Endothelial cell of umbilical vein (primary cell): ENCODE results near the gene SFMBT1. TPM values are rescaled to one million over a fixed set of nuclear protein-coding genes. Genes with fewer than 3 reads are reported as not detected.

Source experiments
- BruUV-seq: library from RNA; stranded (reverse); fragments of 400-500 nt; replicated peaks from 2 replicates; lab custom pipeline; 2021; lab: Mats Ljungman, UMichigan
- CTCF ChIA-PET: fragments of 300-600, 350-600 bp; sonication (Branson Sonifier 250); formaldehyde crosslinking; loops from one replicate; lab custom pipeline; 2021; ENCODE audit warnings: antibody characterized with exemption, inconsistent platforms; lab: Charles Lee
- POLR2A ChIA-PET: fragments of 300-600, 350-600 bp; sonication (Branson Sonifier 250); formaldehyde crosslinking; loops from one replicate; lab custom pipeline; 2021; ENCODE audit warnings: antibody characterized with exemption, inconsistent platforms; lab: Charles Lee
- DNase-seq: peaks from one replicate; pipeline ENCODE4 v3.0.0-alpha.2; 2011; ENCODE audit warnings: low read depth, low spot score
- FAIRE-seq: peaks from 2 replicates; lab custom pipeline; 2011; peaks lifted over from hg19 to GRCh38; lab: Jason Lieb, UNC
- H2AFZ ChIP-seq: 2 replicates; pipeline ENCODE4 v1.6.0; 2012; ENCODE audit warnings: low read depth, low read length, control low read depth, inconsistent platforms
- H3K27ac ChIP-seq: 2 replicates; pipeline ENCODE4 v1.5.1; 2011; ENCODE audit warnings: low read depth, mild to moderate bottlenecking, control low read depth, low read length, moderate library complexity; ENCODE audit not compliant: insufficient read depth
- H3K27me3 ChIP-seq, 2 experiments: 2 replicates each; pipeline versions ENCODE4 v1.6.0 to v1.6.1; 2011; ENCODE audit warnings: low read length in 2 of 2, mixed read lengths in 1 of 2; ENCODE audit not compliant: control insufficient read depth in 2 of 2, insufficient read depth in 2 of 2
- H3K36me3 ChIP-seq, 2 experiments: 2 replicates in 1 of 2; 3 replicates in 1 of 2; pipeline ENCODE4 v1.5.1; 2011; ENCODE audit warnings: low read length in 2 of 2, mild to moderate bottlenecking in 1 of 2, moderate library complexity in 1 of 2; ENCODE audit not compliant: control insufficient read depth in 2 of 2, insufficient read depth in 2 of 2; ENCODE audit errors: extremely low read depth in 1 of 2
- H3K4me1 ChIP-seq: 3 replicates; pipeline ENCODE4 v1.5.1; 2011; ENCODE audit warnings: mild to moderate bottlenecking, low read length; ENCODE audit not compliant: control insufficient read depth, insufficient read depth; ENCODE audit errors: extremely low read depth
- H3K4me2 ChIP-seq: 2 replicates; pipeline ENCODE4 v1.6.1; 2011; ENCODE audit warnings: low read length, control low read depth, mixed read lengths; ENCODE audit not compliant: insufficient read depth
- H3K4me3 ChIP-seq, 3 experiments: fragments of 200-600 bp in 1 of 3; sonication (generic), shearing (Covaris generic) in 1 of 3; replicated peaks in 1 of 3; 2 replicates each; pipeline ENCODE4 v1.5.1; 2011 to 2016; ENCODE audit warnings: control low read depth in 3 of 3, low read length in 3 of 3, mild to moderate bottlenecking in 2 of 3, inconsistent platforms in 1 of 3, low read depth in 1 of 3, moderate library complexity in 1 of 3; ENCODE audit not compliant: insufficient read depth in 1 of 3
- H3K79me2 ChIP-seq: 2 replicates; pipeline ENCODE4 v1.6.0; 2012; ENCODE audit warnings: low read length, inconsistent platforms; ENCODE audit not compliant: control insufficient read depth, insufficient read depth
- H3K9ac ChIP-seq: replicated peaks from 2 replicates; pipeline ENCODE3; 2011; ENCODE audit warnings: low read length, control low read depth; ENCODE audit not compliant: insufficient read depth; ENCODE audit errors: extremely low read depth
- H3K9me1 ChIP-seq: replicated peaks from 3 replicates; pipeline ENCODE4 v1.6.0; 2011; ENCODE audit warnings: mild to moderate bottlenecking, low read length; ENCODE audit not compliant: control insufficient read depth, insufficient read depth; ENCODE audit errors: extremely low read depth
- H3K9me3 ChIP-seq: replicated peaks from 2 replicates; pipeline ENCODE4 v1.5.1; 2012; ENCODE audit warnings: low read length, inconsistent platforms; ENCODE audit not compliant: control insufficient read depth, insufficient read depth
- H4K20me1 ChIP-seq: replicated peaks from 2 replicates; pipeline ENCODE3; 2011; ENCODE audit warnings: mild to moderate bottlenecking, low read length; ENCODE audit not compliant: control insufficient read depth, insufficient read depth; ENCODE audit errors: extremely low read depth
- EZH2 ChIP-seq: IDR thresholded peaks from 2 replicates; pipeline ENCODE4 v1.6.1; 2012; ENCODE audit warnings: borderline replicate concordance, low read depth, mild to moderate bottlenecking, moderate library complexity, low read length, inconsistent platforms; ENCODE audit not compliant: severe bottlenecking
- FOS ChIP-seq: IDR thresholded peaks from 2 replicates; pipeline ENCODE4 v1.6.1; 2011; ENCODE audit warnings: mild to moderate bottlenecking, low read length, moderate library complexity, borderline replicate concordance; ENCODE audit not compliant: insufficient read depth
- GATA2 ChIP-seq: IDR thresholded peaks from 2 replicates; pipeline ENCODE4 v1.7.0; 2011; ENCODE audit warnings: low read depth, mild to moderate bottlenecking, moderate library complexity, mixed read lengths, low read length; ENCODE audit not compliant: insufficient read length, insufficient read depth
- JUN ChIP-seq: IDR thresholded peaks from 2 replicates; pipeline ENCODE4 v1.6.1; 2011; ENCODE audit warnings: borderline replicate concordance, low read depth; ENCODE audit not compliant: insufficient read length, insufficient read depth
- MYC ChIP-seq: IDR thresholded peaks from one replicate; pipeline ENCODE4 v1.6.1; 2011; ENCODE audit warnings: mild to moderate bottlenecking, low read depth, low read length
- POLR2A ChIP-seq: IDR thresholded peaks from 2 replicates; pipeline ENCODE4 v1.6.1; 2012; ENCODE audit warnings: low read depth, mild to moderate bottlenecking, control low read depth, low read length
- POLR2AphosphoS5 ChIP-seq: IDR thresholded peaks from 2 replicates; pipeline ENCODE4 v1.6.1; 2012; ENCODE audit warnings: low read depth, mild to moderate bottlenecking, control low read depth, low read length, moderate library complexity; ENCODE audit not compliant: insufficient read depth
- dilution Hi-C: fragments of 300-500 bp; cut with MboI; formaldehyde crosslinking; loops from one replicate; pipeline ENCODE4 v1.15.0; 2019; ENCODE audit warnings: low sequenced_read_pairs; ENCODE audit not compliant: extremely low pct_ligation_motif_present
- intact Hi-C: fragments of 100-400 bp; cut with micrococcal nuclease; formaldehyde crosslinking; loops from one replicate; pipeline ENCODE4 v1.10.0; 2022
- polyA plus RNA-seq, 4 experiments: library from polyadenylated mRNA; depleted of rRNA in 3 of 4; stranded (reverse) in 3 of 4; unstranded in 1 of 4; fragments of >200 nt; gene quantifications; 2 replicates each; pipeline versions ENCODE4 v1.2.1 to v1.2.3, GENCODE V29; 2011 to 2012; ENCODE audit warnings: missing spikeins in 1 of 4
- total RNA-seq: library from RNA; stranded (reverse); gene quantifications from 2 replicates; pipeline ENCODE4 v1.2.3, GENCODE V29; 2021
- TF ChIP-seq, protein P1 (sequence below): IDR thresholded peaks from 2 replicates; pipeline ENCODE4 v1.6.1; 2011; ENCODE audit not compliant: insufficient read depth, insufficient read length
- TF ChIP-seq, protein P2 (sequence below), 2 donors: IDR thresholded peaks; 1 replicate in 1 of 2; 2 replicates in 1 of 2; pipeline ENCODE4 v1.5.1; 2011; ENCODE audit warnings: low read length in 2 of 2, mild to moderate bottlenecking in 2 of 2, moderate library complexity in 2 of 2, control low read depth in 1 of 2, inconsistent platforms in 1 of 2, low read depth in 1 of 2; ENCODE audit not compliant: insufficient read depth in 1 of 2; ENCODE audit errors: extremely low read depth in 1 of 2

SFMBT1 gene
- total and polyA plus RNA-seq, 2 donors (not counting 3 experiments of a cell fraction or from before 2014, with no cell fraction given), result 1.8 to 6.0 TPM

DNA sequence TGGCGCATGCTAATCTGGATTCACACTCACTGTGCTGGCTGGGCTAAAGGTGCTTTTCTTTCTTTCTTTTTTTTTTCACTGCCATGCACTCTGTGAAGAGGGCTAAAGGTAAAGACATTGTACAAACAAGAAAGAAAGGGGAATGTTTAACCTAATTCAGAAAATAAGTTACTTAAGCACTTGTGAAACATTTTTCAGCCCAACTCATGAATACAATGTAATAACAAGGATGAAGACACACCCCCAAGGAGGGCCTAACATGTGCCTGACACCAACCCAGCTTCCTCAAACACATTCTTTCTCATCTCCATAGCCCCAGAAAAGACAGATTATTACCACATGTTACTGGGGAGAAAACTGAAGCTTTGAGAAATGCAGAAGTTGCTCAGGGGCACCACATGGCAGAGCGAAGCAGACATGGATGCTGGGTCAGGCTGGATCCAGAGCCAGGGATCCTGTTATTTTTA lies 154.2 kb downstream of the SFMBT1 start:
- peaks cover 8% of the 10 kb centered on the region for H3K4me1 ChIP-seq
- no TSS peak for BruUV-seq
- no peak overlapping the region for H3K9ac ChIP-seq
- intact Hi-C loops, result no loop called here
- peaks cover under 1% of the 10 kb centered on the region for H3K79me2 ChIP-seq
- dilution Hi-C loops, result no loop called here
- DNase-seq (no peak), FAIRE-seq (no peak)
- H3K27me3 ChIP-seq, result no peaks in the 10 kb centered on the region
- ChIA-PET CTCF (interaction anchor here (1.3 kb wide), 1 partner anchor 12 kb away, joined by 3 read pairs; no protein-coding TSS in a partner anchor), POLR2A (no interaction called here)
- no peak overlapping the region for H3K4me3 ChIP-seq
- no peaks in the 10 kb centered on the region for H3K9me3 ChIP-seq
- H3K4me2 ChIP-seq, result no peak overlapping the region
- no peaks in the 10 kb centered on the region for H3K9me1 ChIP-seq
- no peak overlapping the region for H3K27ac ChIP-seq
- no peak overlapping the region for H2AFZ ChIP-seq
- no peak for TF ChIP-seq EZH2
- TF ChIP-seq, protein P1, sequence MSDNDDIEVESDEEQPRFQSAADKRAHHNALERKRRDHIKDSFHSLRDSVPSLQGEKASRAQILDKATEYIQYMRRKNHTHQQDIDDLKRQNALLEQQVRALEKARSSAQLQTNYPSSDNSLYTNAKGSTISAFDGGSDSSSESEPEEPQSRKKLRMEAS, result no peak
- no peak for TF ChIP-seq POLR2A
- no peak for TF ChIP-seq JUN
- no peak for TF ChIP-seq FOS
- TF ChIP-seq, protein P2, sequence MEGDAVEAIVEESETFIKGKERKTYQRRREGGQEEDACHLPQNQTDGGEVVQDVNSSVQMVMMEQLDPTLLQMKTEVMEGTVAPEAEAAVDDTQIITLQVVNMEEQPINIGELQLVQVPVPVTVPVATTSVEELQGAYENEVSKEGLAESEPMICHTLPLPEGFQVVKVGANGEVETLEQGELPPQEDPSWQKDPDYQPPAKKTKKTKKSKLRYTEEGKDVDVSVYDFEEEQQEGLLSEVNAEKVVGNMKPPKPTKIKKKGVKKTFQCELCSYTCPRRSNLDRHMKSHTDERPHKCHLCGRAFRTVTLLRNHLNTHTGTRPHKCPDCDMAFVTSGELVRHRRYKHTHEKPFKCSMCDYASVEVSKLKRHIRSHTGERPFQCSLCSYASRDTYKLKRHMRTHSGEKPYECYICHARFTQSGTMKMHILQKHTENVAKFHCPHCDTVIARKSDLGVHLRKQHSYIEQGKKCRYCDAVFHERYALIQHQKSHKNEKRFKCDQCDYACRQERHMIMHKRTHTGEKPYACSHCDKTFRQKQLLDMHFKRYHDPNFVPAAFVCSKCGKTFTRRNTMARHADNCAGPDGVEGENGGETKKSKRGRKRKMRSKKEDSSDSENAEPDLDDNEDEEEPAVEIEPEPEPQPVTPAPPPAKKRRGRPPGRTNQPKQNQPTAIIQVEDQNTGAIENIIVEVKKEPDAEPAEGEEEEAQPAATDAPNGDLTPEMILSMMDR (IDR thresholded peaks at IDR 0.05; ENCODE audit: extremely low read depth in 1 of 2, insufficient read depth in 1 of 2, low read depth in 1 of 2, low read length in 2 of 2), result no peak
- TF ChIP-seq MYC, result no peak
- no peak for TF ChIP-seq GATA2
- no peak for TF ChIP-seq POLR2AphosphoS5
- no peaks in the 10 kb centered on the region for H3K36me3 ChIP-seq
- no peaks in the 10 kb centered on the region for H4K20me1 ChIP-seq
